Measurements from ENCODE around the gene COMMD3. TPM values are rescaled to one million over a fixed set of nuclear protein-coding genes. Genes with fewer than 3 reads are reported as not detected.

Gene COMMD3
- total RNA-seq, 2 experiments from 2014 or later = 64.5 to 69.4 TPM

DNA sequence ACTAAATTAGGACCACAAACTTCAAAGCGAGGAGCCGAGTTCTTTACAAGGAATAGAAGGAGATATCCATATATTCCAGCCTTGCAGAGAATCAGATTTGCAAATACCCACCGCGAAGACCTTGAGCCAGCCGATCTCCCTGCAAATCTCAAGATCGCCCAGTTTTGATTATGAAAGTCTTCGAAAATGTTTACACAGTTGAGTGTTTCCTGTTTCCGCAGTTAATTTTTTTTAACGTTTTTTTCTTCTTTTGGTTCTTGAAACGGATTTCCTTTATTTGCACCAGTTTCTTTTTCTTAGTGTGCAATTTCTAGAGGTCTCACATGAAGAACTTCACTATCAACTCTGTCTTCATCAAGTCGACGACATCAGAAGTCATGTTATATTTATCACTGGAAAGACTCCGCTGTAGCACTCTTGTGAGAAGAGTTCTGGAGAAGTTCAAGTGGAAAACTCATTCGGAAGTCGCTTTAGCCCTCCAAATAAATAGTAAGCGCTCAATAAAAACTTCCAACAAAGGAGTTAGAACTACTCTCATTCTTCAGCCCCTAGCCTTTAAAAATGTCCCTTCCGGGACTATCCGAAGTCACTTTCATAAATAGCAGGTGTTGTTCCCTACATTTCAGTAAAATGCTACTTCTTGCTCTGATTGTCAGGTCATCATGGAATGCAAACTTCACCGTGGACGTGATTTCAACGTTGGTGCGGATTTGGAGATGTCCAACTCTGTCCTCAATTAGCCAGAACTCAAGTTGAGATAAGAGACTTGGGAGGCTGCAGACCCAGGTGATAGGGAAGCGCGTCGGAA lies 17.2 kb downstream of the COMMD3 start:
- CTCF ChIA-PET = no interaction called here
- Mint-ChIP-seq H3K4me3 (peak overlapping the region; percentile 31), H3K27ac (peak overlapping the region; percentile 20), H3K36me3 (ENCODE audit: low read depth) (peaks cover 16% of the 10 kb centered on the region), H3K27me3 (ENCODE audit: low read depth) (peaks cover 48% of the 10 kb centered on the region), H3K9me3 (no peaks in the 10 kb centered on the region), H3K4me1 (ENCODE audit: low read depth) (peaks cover 20% of the 10 kb centered on the region)
- no peak for DNase-seq
- intact Hi-C loops (cut with micrococcal nuclease) = loop anchor here (1.0 kb wide), 1 partner anchor 10 kb away; no protein-coding TSS in a partner anchor

DNA sequence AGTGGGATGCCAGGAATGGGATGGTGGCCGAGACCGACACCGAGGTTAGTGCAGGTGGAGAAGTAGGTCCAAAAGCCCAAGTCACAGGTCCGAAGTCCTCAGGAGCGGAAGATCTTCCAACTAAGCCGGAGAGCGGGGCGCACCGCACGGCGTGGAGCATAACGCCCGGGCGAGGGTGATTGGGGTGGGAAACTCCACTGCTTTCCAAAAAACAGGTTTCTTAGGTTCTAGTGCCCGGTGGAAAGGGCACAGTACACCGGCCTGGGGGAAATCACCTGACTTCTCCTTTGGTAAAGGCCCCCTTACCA lies 17.7 kb downstream of the COMMD3 start:
- DNase-seq = no peak
- CTCF ChIA-PET = no interaction called here
- H3K36me3 Mint-ChIP-seq (ENCODE audit: low read depth) = peaks cover 16% of the 10 kb centered on the region
- H3K27ac Mint-ChIP-seq = peak overlapping the region; percentile 20
- no peaks in the 10 kb centered on the region for H3K9me3 Mint-ChIP-seq
- peak overlapping the region; percentile 31 for H3K4me3 Mint-ChIP-seq
- intact Hi-C loops (cut with micrococcal nuclease) = loop anchor here (1.0 kb wide), 1 partner anchor 11 kb away; no protein-coding TSS in a partner anchor
- H3K27me3 Mint-ChIP-seq (ENCODE audit: low read depth) = peaks cover 54% of the 10 kb centered on the region
- peaks cover 24% of the 10 kb centered on the region for H3K4me1 Mint-ChIP-seq (ENCODE audit: low read depth)

DNA sequence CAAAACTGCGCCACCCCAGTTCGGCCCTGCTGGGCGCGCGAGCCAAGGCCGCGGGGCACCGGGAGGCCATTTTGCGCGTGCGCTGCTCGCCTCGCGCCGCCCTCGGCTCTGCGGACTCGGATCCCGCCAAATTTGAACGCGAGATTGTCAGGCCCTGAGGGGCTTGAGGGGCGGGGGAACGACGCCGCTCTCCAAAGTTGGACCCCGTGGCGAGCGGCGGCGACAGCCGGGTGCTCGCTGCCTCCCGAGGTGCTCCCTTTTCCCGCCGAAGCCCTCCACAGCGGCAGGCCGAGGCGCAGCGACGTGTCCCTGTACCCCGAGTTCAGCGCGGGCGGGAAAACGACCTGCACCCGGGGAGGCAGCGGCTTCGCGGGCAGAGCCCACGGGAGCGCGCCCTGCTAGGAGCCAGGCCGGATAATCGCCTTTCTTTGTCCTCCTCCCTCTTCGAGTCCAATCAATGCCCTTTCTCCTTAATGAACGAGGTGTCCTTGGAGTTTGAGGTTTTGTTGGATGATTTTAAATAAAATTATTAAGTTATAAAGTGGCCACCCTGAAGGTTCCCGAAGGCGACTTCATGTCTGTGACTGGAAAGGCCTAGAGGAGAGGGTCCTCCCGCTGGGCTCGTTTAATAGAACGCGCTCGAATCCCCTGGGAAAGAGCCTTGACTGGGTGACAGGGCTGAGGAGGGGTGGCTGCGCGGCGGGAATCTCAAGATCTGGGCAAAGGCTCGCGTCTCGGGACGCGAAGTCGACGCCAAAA lies 18.4 kb downstream of the COMMD3 start:
- Mint-ChIP-seq H3K4me3 (peak overlapping the region; percentile 75), H3K27ac (no peak overlapping the region)

DNA sequence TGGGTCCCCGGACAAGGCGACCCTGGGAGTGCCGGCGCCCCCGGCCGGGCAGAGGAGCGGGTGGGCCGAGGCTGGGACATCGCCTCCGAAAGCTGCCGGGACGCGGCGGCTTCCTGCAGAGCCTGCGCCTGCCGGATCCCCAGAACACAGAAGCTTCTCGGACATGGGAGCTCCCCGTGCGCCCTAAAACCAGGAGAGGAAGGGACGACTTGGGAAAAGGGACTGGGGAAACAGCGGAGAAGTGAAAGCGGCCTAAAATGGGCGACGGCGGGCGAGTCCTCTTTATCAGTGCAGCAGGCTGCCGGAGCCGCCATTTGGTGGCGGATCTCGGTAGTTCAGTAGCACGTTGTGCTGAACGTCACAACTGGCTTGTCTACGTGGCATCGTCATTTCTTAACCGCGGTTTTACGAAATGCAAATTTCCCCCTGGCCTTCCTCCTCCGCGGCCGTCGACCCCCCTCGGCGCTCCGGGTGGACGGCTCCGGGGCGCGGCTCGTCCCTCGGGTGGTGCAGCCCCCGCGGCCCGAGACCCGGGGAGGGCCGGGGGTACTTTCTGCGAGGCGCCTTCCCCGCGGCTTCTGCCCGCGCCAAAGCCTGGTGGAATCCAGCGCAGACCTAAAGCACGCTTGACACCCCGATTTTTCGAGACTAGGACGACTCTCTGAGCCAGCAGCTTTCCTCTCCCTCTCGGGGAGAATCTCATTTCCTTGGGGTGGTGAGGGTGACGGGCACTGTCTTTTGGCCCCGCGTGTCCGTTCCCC lies 19.2 kb downstream of the COMMD3 start:
- CTCF ChIA-PET = no interaction called here
- intact Hi-C loops (cut with micrococcal nuclease) = no loop called here
- H3K4me1 Mint-ChIP-seq (ENCODE audit: low read depth) = peaks cover 29% of the 10 kb centered on the region
- H3K27me3 Mint-ChIP-seq (ENCODE audit: low read depth) = peaks cover 55% of the 10 kb centered on the region
- DNase-seq = peak; percentile 75
- H3K4me3 Mint-ChIP-seq = peak overlapping the region; percentile 75
- peaks cover 7% of the 10 kb centered on the region for H3K36me3 Mint-ChIP-seq (ENCODE audit: low read depth)
- H3K27ac Mint-ChIP-seq = peak overlapping the region; percentile 36
- H3K9me3 Mint-ChIP-seq = no peaks in the 10 kb centered on the region

More for the DNA sequence above, 18.4 kb downstream of the COMMD3 start:
- intact Hi-C loops (cut with micrococcal nuclease) = no loop called here
- Mint-ChIP-seq H3K27me3 (ENCODE audit: low read depth) (peaks cover 54% of the 10 kb centered on the region), H3K36me3 (ENCODE audit: low read depth) (peaks cover 11% of the 10 kb centered on the region), H3K9me3 (no peaks in the 10 kb centered on the region), H3K4me1 (ENCODE audit: low read depth) (peaks cover 25% of the 10 kb centered on the region)
- DNase-seq = no peak
- CTCF ChIA-PET = no interaction called here

DNA sequence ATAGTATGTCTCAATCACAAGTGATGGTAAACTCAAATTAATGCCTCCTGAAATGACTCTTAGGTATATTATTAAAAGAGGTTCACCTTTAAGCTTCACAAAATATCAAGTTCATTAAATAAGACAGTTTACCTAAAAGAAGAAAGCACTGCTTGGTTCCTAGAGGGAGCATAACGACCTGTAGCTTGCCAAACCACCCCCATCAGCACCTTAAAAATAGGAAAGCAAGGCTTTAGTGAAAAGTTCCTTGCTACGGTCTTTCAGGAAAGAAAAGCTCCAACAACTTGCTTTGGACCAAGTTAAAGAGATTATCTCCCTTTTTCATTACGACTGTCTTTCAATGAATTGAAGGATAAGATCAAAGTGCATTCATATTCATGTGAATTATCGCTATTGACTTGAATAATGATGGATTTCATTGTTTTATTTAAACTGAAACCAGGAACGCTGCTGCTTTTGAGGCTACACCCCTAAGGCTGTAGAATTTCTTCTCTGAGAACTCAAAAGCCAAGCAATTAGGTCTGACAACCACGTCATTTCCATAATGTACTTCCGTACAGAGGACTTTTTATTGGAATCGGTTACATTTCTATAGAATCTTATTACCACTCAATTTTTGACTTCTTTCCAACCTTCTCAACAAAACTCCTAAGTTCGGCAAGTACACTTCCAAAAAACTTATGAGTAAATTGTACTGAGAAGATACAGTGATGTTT lies 22.2 kb downstream of the COMMD3 start:
- H3K9me3 Mint-ChIP-seq = no peaks in the 10 kb centered on the region
- intact Hi-C loops (cut with micrococcal nuclease) = no loop called here
- peaks cover 5% of the 10 kb centered on the region for H3K36me3 Mint-ChIP-seq (ENCODE audit: low read depth)
- DNase-seq = no peak
- no peak overlapping the region for H3K27ac Mint-ChIP-seq
- H3K27me3 Mint-ChIP-seq (ENCODE audit: low read depth) = peaks cover 63% of the 10 kb centered on the region
- no peak overlapping the region for H3K4me3 Mint-ChIP-seq
- CTCF ChIA-PET = interaction anchor here (0.6 to 1.3 kb wide), 2 partner anchors 21 to 651 kb away, joined by 3 to 4 read pairs; no protein-coding TSS in a partner anchor
- peaks cover 26% of the 10 kb centered on the region for H3K4me1 Mint-ChIP-seq (ENCODE audit: low read depth)

DNA sequence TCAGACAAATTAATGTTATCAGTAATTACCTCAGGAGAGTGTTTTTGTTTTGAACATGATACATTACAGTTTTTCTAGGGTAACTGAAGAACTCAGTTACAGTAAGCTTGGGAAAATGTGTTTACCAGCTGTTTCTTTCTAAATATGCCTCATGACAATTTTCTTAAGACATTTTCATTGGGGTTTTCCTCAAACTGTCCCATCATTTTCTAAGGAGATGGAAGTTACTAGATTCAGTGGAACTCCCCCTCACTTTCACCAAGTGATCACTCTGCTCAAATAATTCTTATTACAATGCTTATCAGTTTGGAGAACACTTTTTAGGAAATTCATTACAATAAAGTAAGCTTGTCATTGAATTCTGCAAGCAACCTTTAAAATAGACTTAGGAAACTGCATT lies 22.7 kb downstream of the COMMD3 start:
- CTCF ChIA-PET = interaction anchor here (1.3 kb wide), 1 partner anchor 651 kb away, joined by 4 read pairs; no protein-coding TSS in a partner anchor
- H3K36me3 Mint-ChIP-seq (ENCODE audit: low read depth) = no peaks in the 10 kb centered on the region
- H3K4me3 Mint-ChIP-seq = no peak overlapping the region
- H3K4me1 Mint-ChIP-seq (ENCODE audit: low read depth) = peaks cover 20% of the 10 kb centered on the region
- intact Hi-C loops (cut with micrococcal nuclease) = no loop called here
- H3K9me3 Mint-ChIP-seq = no peaks in the 10 kb centered on the region
- peaks cover 61% of the 10 kb centered on the region for H3K27me3 Mint-ChIP-seq (ENCODE audit: low read depth)
- no peak for DNase-seq
- H3K27ac Mint-ChIP-seq = no peak overlapping the region

DNA sequence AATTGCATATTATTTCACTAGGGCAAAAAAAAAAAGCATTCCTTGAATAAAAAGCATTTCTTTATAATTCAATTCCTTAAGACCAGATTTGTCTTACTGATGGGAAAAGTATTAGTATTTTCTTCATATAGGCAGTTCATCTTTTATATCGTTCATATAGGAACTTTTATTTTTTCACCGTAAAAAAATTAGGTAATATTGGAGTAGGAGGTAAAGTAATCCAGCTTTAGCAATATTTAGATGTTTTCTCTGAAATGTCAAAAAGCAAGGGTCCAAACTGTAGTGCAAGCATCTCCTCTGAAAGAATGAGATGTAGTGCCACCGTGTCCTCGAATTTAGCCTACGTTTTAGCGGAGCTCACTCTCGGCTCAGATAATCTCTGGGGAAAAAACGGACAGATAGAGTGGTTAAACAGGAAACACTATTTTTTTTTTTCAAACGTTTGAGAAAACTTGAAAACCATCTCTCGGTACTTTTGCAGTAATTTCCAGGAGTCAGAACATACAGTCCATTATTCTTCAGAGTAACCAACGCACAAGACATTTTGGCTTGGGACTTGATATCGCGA lies 23.7 kb downstream of the COMMD3 start:
- peaks cover 2% of the 10 kb centered on the region for H3K36me3 Mint-ChIP-seq (ENCODE audit: low read depth)
- peaks cover 70% of the 10 kb centered on the region for H3K27me3 Mint-ChIP-seq (ENCODE audit: low read depth)
- peaks cover 20% of the 10 kb centered on the region for H3K4me1 Mint-ChIP-seq (ENCODE audit: low read depth)
- intact Hi-C loops (cut with micrococcal nuclease) = loop anchor here (1.0 to 10.0 kb wide), 13 partner anchors 18 to 844 kb away; partner anchors contain the start of genes COMMD3, DNAJC1, MSRB2 and PIP4K2A
- CTCF ChIA-PET = interaction anchor here (0.5 to 1.0 kb wide), 4 partner anchors 14 to 836 kb away, joined by 3 to 4 read pairs (median 3); no protein-coding TSS in a partner anchor
- H3K9me3 Mint-ChIP-seq = no peaks in the 10 kb centered on the region
- DNase-seq = no peak
- H3K4me3 Mint-ChIP-seq = peak overlapping the region; percentile 88
- peak overlapping the region; percentile 74 for H3K27ac Mint-ChIP-seq

DNA sequence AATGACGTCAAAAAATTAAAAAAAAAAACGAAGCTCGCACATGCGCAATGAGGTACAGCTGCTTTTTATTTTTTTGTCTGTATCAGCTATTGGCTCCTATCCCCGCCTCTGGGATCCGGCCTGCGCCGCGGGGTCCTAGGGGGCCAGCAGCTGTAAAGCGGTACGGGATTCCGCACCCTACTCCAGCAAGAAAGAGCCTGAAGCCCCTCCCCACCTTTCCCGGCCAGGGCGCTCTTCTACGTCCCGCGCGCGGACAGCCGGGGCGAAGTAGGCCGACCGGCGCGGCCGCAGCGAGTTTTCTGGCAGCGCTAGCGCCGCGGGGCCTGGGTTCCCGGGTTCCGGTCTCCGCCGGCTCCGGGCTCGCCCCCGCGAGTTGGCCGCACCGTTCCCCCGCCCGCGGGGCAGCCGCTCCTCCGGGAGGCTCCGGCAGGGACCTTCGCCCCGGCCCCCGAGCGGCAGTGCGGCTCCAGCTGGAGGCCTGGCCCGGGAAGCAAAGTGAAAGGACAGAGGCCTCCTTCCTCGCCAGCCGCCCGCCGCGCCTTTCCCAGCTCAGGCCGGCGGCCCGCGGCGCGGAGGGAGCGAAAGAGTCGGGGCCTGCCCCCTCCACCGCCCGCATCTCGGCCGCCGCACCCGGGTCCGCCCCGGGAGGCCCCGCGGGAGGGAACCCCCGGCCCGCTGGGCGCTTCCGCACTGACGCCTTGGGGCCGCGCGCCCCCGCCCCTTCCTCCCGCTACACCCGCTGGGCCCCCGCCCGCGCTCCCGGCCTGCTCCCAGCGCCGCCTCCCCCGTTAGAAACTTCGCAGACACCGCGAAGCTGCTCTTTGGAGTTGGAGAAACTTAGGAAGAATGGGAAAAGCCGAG lies 24.4 kb downstream of the COMMD3 start:
- peak; percentile 63 for DNase-seq
- Mint-ChIP-seq H3K27me3 (ENCODE audit: low read depth) (peaks cover 69% of the 10 kb centered on the region), H3K27ac (peak overlapping the region; percentile 74), H3K4me3 (peak overlapping the region; percentile 88), H3K9me3 (no peaks in the 10 kb centered on the region), H3K36me3 (ENCODE audit: low read depth) (peaks cover 2% of the 10 kb centered on the region), H3K4me1 (ENCODE audit: low read depth) (peaks cover 19% of the 10 kb centered on the region)
- CTCF ChIA-PET = interaction anchor here (0.6 to 1.0 kb wide), 4 partner anchors 14 to 324 kb away, joined by 3 to 4 read pairs (median 3); no protein-coding TSS in a partner anchor
- intact Hi-C loops (cut with micrococcal nuclease) = loop anchor here (1.0 to 10.0 kb wide), 13 partner anchors 18 to 844 kb away; partner anchors contain the start of genes COMMD3, DNAJC1, MSRB2 and PIP4K2A

DNA sequence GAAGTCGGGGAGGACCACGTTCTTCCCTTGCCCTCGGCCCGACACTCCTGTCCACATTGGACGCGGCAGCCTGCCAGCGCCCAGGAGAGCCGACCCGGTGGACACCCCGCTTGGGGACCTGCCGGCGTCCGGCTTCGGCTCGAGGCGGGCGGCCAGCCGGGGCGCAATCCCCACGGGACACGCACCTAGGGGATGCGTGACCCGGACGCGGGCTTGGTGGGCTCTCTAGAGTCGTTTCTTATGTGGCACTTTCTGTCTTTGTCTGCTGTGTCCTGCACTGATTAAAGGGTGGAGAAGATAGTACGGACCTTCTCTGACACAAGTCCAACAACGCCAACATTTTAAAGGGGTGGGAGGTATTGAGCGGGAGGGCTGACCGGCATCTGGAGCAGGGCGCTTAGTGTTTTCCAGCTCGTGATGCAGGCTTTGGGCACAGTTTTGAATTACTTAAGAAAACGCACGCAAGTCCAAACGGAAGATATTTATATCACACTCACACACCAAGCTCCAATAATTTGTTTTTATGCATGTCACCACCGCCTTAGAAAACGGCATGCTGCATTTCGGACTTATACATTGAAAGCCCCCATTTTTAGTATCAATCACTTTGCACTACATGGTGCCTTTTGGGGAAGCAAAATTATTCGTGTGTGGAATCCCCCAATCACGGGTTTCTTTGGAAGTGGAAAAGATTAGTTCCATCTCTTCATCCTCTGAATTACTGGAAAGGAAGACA lies 25.2 kb downstream of the COMMD3 start:
- Mint-ChIP-seq H3K27me3 (ENCODE audit: low read depth) (peaks cover 72% of the 10 kb centered on the region), H3K9me3 (no peaks in the 10 kb centered on the region), H3K27ac (no peak overlapping the region), H3K4me1 (ENCODE audit: low read depth) (peaks cover 19% of the 10 kb centered on the region), H3K36me3 (ENCODE audit: low read depth) (peaks cover 2% of the 10 kb centered on the region), H3K4me3 (peak overlapping the region; percentile 66)
- CTCF ChIA-PET = interaction anchor here (1.0 kb wide), 1 partner anchor 325 kb away, joined by 3 read pairs; no protein-coding TSS in a partner anchor
- intact Hi-C loops (cut with micrococcal nuclease) = loop anchor here (2.0 to 10.0 kb wide), 6 partner anchors 95 to 817 kb away; partner anchors contain the start of genes MSRB2, PIP4K2A and SKIDA1
- DNase-seq = no peak

DNA sequence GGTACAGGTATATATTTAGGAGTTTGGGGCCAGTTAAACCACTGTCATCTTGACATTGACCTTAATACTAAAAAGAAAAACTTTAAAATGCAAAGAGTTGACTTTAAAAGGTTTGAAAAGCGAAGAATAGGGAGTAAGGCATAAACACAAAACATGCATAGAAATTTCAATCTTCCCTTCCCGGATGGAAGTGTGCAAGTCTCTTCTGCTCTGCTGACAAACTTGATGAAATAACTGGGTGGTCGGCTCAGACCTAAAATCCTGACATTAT lies 25.7 kb downstream of the COMMD3 start:
- Mint-ChIP-seq H3K9me3 (no peaks in the 10 kb centered on the region), H3K27ac (no peak overlapping the region), H3K36me3 (ENCODE audit: low read depth) (peaks cover 2% of the 10 kb centered on the region), H3K4me3 (no peak overlapping the region), H3K4me1 (ENCODE audit: low read depth) (peaks cover 19% of the 10 kb centered on the region), H3K27me3 (ENCODE audit: low read depth) (peaks cover 72% of the 10 kb centered on the region)
- intact Hi-C loops (cut with micrococcal nuclease) = loop anchor here (2.0 to 10.0 kb wide), 6 partner anchors 95 to 817 kb away; partner anchors contain the start of genes MSRB2, PIP4K2A and SKIDA1
- CTCF ChIA-PET = no interaction called here
- DNase-seq = no peak

Measured in activated naive CD4-positive, alpha-beta T cell treated with anti-CD3 and anti-CD28 coated beads for 36 hours (primary cell).